Fibroblast of mammary gland (primary cell): ENCODE data around the gene GNAL.

Experiments used
- DNase-seq: peaks from one replicate; pipeline ENCODE4 v3.0.0-alpha.2; 2010; ENCODE audit warnings: low read depth
- H3K4me3 ChIP-seq: 2 replicates; pipeline ENCODE4 v1.5.1; 2011; ENCODE audit warnings: low read depth, mild to moderate bottlenecking, low read length, moderate library complexity; ENCODE audit not compliant: control insufficient read depth
- TF ChIP-seq, protein P1 (sequence below): conservative IDR thresholded peaks from 2 replicates; pipeline ENCODE4 v1.5.1; 2011; ENCODE audit warnings: low read depth, low read length, inconsistent platforms; ENCODE audit not compliant: control insufficient read depth, insufficient read depth

Gene GNAL

DNA sequence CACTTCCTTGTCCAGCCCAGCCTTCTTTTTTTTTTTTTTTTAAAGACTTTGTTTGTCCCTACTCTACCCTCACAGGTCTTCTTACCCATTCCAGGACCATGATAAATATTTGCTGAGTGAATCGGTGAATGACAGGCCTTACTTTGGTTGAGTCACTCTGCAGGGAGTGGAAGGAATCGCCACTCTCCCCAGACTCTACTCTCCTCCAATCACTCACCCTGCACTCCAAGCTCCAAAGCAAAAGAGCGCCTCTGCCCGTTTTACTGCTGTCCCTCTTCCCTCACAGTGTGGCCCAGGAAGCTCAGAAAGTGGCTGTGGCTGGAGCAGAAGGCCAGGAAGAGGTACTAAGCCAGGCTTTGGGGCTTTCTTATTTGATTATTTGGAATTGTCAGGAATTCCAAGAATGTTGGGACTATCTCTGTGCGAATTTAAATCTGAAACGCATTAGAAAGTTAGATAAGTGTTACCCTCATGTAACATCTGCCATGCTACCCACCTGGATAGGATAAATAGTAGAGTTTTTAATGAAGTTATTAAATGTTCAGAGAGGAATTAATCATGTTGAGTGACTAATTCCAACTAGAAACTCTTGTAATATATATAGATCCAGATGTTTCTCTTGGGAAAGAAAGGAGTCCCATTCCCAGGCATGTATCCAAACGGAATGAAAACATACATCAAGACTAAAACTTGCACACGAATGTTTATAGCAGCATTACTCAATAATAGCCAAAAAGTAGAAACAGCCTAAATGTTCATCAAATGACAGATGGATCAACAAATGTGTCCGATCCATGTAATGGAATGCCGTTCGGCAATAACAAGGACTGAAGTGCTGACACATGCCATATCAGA, 119.2 kb downstream of the GNAL start:
- TF ChIP-seq, protein P1, sequence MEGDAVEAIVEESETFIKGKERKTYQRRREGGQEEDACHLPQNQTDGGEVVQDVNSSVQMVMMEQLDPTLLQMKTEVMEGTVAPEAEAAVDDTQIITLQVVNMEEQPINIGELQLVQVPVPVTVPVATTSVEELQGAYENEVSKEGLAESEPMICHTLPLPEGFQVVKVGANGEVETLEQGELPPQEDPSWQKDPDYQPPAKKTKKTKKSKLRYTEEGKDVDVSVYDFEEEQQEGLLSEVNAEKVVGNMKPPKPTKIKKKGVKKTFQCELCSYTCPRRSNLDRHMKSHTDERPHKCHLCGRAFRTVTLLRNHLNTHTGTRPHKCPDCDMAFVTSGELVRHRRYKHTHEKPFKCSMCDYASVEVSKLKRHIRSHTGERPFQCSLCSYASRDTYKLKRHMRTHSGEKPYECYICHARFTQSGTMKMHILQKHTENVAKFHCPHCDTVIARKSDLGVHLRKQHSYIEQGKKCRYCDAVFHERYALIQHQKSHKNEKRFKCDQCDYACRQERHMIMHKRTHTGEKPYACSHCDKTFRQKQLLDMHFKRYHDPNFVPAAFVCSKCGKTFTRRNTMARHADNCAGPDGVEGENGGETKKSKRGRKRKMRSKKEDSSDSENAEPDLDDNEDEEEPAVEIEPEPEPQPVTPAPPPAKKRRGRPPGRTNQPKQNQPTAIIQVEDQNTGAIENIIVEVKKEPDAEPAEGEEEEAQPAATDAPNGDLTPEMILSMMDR, result no peak
- no peak overlapping the region for H3K4me3 ChIP-seq
- peak; percentile 73 for DNase-seq

DNA sequence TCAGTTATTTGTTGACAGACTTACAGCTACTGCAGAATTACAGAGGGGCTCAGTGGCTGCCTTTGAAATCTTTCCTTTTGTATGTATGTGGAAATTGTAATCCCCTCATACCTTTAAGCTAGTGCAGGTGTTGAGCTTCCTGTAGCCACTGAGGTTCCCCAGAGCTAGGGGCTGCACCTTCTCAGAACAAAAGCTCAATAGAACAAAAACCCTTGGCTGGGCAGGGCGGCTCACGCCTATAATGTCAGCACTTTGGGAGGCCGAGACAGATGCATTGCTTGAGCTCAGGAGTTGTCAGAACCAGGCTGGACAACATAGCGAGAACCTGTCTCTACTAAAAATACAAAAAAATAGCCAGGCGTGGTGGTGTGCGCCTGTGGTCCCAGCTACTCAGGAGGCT, 120.8 kb downstream of the GNAL start:
- H3K4me3 ChIP-seq, result no peak overlapping the region
- no peak for DNase-seq
- TF ChIP-seq, protein P1, result no peak

DNA sequence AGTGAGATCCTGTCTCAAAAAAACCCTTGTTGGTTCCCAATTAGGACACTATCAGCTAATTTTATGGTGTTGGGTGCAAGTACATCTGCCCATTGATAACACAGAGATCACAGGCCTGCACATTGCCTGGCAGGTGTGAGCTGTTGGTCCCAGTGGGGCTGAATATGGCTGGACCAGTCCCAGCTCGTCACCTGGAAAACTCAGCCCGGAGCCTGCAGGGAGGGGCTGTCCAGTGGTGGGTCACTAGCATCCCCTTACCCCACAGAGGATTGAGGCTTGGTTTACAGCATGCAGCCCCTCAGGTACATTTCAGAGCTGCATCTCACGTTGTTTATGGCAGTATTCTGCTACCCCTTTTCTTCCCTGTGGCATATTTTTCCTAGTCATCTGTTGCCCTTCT, 121.3 kb downstream of the GNAL start:
- no peak overlapping the region for H3K4me3 ChIP-seq
- no peak for DNase-seq
- TF ChIP-seq, protein P1, result no peak

DNA sequence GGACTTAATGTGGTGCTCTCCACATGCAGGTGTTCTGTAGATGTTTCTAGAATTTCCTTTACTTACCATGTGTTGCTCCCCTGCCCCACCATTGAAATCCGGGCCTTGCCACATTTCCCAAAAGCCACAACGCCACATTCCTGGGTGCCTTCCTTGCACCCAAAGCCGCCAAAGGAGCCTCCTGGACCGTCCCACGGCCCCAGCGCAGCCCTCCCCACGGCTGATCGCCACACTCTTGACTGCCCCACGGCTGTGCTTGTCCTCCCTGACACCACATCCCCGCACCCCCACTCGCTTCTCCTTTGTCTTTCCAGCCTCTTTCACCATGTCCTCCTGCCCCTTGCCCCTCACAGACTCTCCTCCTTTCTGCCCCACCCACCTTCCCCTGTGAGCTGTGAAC, 121.9 kb downstream of the GNAL start:
- no peak for DNase-seq
- no peak overlapping the region for H3K4me3 ChIP-seq
- TF ChIP-seq, protein P1, result no peak

DNA sequence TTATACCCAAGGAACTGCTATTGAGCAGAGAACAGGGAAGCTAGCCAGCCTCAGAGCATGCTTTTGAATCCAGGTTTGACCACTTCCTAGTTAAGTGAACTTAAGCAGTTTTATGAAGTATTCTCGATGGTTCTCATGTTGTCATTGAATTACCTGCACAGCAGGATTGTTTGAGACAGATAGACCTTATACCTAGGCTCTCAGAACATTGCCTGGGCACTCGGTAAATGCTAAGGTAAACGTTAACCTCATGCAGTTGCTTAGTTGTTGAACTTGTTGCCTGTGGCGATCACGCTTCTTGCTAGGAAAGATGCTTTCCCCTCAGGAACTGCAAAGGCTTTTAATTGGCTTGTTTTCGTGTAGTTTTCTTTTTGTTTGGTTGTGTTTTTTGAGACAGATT, 128.2 kb downstream of the GNAL start:
- TF ChIP-seq, protein P1, result no peak
- no peak for DNase-seq

DNA sequence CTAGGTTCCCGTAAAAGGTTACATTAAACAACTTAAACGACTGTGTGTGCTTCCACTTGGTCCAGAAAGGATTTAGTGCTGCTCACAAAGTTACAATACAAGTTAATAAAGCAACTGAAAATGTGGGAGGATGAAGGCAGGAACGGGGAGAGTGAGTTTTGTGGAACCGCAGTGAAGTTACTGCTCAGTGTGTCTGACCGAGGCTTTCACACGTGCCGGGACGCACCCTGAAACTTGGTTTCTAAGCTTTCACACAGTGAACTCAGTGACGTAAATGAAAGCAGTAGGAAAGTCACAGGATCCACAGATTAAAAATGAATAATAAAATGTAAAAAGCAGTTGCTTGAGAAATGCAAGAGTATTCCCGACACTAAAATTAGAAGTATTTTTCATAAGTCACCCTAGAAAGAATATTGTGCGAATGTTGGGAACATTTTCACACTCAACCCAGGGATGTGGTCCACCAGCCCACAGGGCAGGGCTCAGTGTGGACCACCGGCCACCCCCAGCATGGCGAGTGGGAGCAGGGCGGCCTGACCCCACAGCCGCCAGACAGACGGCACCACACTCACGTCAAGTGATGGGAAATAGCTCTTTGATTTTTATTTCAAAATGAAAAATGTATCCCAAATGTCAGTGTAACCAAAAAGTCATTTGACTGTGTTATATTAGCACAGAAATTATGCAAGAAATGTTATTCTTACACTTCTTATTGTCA, 129.6 kb downstream of the GNAL start:
- no peak overlapping the region for H3K4me3 ChIP-seq
- DNase-seq, result no peak
- TF ChIP-seq, protein P1, result no peak

More for the DNA sequence above, 128.2 kb downstream of the GNAL start:
- H3K4me3 ChIP-seq, result no peak overlapping the region
